Duodenal mucosa (tissue), 2 donors: ENCODE data around the gene KCNQ4.

Experiments used
- H3K27ac ChIP-seq: one replicate; pipeline ENCODE4 v1.7.0; 2013; ENCODE audit warnings: low read depth, low read length
- H3K27me3 ChIP-seq, 2 donors: one replicate each; pipeline ENCODE4 v1.7.0; 2013; ENCODE audit warnings: low read length in 2 of 2, control low read depth in 1 of 2; ENCODE audit not compliant: insufficient read depth in 2 of 2, control insufficient read depth in 1 of 2
- H3K36me3 ChIP-seq, 2 donors: one replicate each; pipeline ENCODE4 v1.7.0; 2013; ENCODE audit warnings: low read length in 2 of 2, control low read depth in 1 of 2; ENCODE audit not compliant: insufficient read depth in 2 of 2, control insufficient read depth in 1 of 2
- H3K4me1 ChIP-seq, 2 donors: one replicate each; pipeline ENCODE4 v1.7.0; 2013; ENCODE audit warnings: low read length in 2 of 2, control low read depth in 1 of 2; ENCODE audit not compliant: insufficient read depth in 2 of 2, control insufficient read depth in 1 of 2
- H3K4me3 ChIP-seq, 2 donors: one replicate each; pipeline ENCODE4 v1.7.0; 2013; ENCODE audit warnings: low read length in 2 of 2, low read depth in 1 of 2
- H3K9ac ChIP-seq, 2 donors: one replicate each; pipeline ENCODE4 v1.7.0; 2013; ENCODE audit warnings: low read length in 2 of 2, low read depth in 1 of 2
- H3K9me3 ChIP-seq, 2 donors: one replicate each; pipeline ENCODE4 v1.7.0; 2013; ENCODE audit warnings: low read length in 2 of 2, control low read depth in 1 of 2; ENCODE audit not compliant: control insufficient read depth in 1 of 2

Gene KCNQ4

DNA sequence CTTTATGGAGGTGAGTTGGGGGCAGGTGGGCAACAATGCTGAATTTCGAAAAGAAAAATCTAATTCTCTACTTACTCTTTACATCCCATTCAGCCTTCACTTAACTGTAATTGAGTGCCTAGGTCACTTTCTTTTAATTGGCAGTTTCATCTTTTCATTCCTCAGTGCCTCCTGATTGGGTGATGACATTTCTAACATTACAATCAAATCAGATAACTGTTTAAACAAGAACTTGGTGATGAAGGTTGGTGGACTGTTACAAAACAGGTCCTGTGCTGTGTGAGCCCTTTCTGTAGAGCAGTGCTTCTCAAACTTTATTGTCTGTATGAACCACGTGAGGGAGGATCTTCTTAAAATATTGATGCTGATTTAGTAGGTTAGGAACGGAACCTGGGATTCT, 40.1 kb upstream of the KCNQ4 start:
- no peak overlapping the region for H3K9ac ChIP-seq
- no peaks in the 10 kb centered on the region for H3K9me3 ChIP-seq
- H3K27ac ChIP-seq, result no peak overlapping the region
- peaks cover 17 to 64% of the 10 kb centered on the region in 2 donors for H3K36me3 ChIP-seq
- no peak overlapping the region for H3K4me3 ChIP-seq
- H3K27me3 ChIP-seq, result no peaks in the 10 kb centered on the region
- H3K4me1 ChIP-seq, result peaks cover 0 to 4% of the 10 kb centered on the region in 2 donors

DNA sequence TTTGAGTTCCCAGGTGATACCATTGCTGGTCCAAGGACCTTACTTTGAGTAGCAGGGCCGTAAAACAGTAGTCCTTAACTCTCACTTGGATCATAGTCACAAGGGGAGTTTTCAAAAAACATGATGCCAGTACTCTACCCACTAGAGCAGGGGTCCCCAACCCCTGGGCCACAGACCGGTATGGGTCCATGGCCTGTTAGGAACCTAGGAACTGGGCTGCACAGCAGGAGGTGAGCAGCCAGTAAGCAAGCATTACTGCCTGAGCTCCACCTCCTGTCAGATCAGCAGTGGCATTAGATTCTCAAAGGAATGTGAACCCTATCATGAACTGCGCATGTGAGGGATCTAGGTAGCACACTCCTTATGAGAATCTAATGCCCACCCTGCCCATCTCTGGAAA, 39.7 kb upstream of the KCNQ4 start:
- Histone ChIP-seq H3K9ac (no peak overlapping the region), H3K4me1 (peaks cover 0 to 4% of the 10 kb centered on the region in 2 donors), H3K27ac (no peak overlapping the region), H3K4me3 (no peak overlapping the region), H3K9me3 (no peaks in the 10 kb centered on the region), H3K27me3 (no peaks in the 10 kb centered on the region), H3K36me3 (peaks cover 18 to 66% of the 10 kb centered on the region in 2 donors)

DNA sequence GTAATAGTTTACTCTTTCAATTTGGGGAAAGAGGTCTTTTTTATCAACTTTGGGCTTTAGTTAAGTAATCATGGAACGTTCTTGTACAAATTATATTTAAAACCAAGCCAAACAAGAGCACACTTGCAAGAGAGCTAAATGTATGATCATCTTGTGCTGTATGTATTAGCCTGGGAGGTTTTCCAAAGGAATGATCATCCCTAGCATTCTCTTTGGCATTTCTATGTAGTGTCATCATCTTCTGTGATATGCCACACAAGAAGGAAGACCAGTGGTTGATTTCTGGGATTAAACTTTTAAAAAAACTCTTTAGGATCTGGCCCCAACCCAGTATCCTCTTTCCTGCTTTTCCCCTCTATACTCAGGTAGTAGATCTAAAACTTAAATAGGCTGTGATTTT, 38.4 kb upstream of the KCNQ4 start:
- Histone ChIP-seq H3K27ac (no peak overlapping the region), H3K4me1 (no peaks in the 10 kb centered on the region), H3K9me3 (no peaks in the 10 kb centered on the region), H3K4me3 (no peak overlapping the region), H3K9ac (no peak overlapping the region), H3K36me3 (peaks cover 14 to 65% of the 10 kb centered on the region in 2 donors), H3K27me3 (no peaks in the 10 kb centered on the region)

DNA sequence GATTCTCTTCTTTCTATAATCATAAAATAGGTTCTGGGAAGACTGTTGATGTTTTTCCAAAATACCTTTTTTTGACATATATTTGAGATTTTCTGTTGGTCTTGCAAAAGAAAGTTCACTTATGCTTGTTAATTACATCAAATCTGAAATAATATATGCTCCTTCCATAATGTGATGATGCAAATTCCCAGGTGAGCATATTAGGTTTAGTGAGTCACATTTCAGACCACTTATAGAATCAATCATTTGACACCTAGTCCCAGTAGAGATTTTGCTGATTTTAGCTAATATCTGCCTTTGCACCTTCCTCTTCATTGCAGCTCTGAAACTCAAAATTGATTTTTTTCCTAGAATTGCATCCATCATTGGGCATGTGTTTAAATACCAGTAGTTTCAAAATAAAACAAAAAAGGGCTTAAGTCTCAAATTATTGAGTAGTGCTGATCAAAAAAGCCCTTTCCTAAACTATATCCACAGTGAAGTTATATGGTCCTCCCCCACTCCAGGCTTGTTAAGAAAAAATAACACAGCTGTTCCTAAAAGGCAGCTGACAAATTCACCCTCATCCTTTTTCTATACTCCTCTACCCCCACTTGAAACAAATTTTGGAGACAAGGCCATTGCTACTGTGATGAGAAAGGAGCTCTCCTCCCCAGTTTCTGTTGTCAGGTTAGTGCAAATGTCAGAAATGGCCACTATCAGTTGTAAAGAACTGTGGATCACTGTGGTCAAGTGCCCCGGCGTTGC, 37.1 kb upstream of the KCNQ4 start:
- Histone ChIP-seq H3K27me3 (no peaks in the 10 kb centered on the region), H3K9ac (no peak overlapping the region), H3K9me3 (no peaks in the 10 kb centered on the region), H3K27ac (no peak overlapping the region), H3K4me3 (no peak overlapping the region), H3K36me3 (peaks cover 14 to 58% of the 10 kb centered on the region in 2 donors), H3K4me1 (no peaks in the 10 kb centered on the region)

DNA sequence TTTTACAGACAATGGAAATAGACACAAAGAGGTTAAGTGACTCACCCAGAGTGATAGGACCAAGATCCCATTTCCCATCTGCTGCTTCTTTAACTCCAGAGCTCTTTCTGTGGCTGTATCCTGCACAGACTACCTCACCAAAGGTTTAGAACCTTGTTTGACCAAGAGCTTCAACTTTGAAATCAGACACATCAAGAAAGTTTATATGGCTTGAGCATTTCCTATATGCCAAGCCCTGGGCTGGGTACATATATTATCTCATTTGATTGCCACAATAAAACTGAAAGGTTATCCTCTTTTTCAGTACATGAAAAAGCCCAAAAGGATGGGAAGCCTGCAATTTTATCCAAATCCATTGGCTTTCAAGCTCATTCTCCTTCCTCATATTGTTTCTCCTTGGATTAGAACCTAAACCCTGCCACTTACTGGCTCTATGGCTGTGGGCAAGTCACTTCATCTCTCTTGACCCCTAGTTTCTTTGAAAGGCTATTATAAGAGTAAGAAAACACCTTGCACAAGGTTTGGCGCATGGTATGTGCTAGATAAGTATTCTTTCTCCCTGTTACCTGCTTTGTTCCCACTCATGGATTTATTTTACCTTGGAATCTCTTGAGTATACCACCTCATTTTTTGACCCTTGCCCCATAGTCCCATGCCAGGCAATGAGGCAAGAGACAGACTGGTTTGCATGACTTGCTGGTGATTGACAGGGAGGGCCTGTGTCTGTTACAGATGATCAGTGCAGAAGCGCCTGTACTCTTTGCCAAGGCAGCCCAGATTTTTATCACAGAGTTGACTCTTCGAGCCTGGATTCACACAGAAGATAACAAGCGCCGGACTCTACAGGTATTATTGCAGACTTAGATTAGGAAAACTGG, 34.5 kb upstream of the KCNQ4 start:
- Histone ChIP-seq H3K4me3 (no peak overlapping the region), H3K9me3 (no peaks in the 10 kb centered on the region), H3K27ac (no peak overlapping the region), H3K4me1 (no peaks in the 10 kb centered on the region), H3K36me3 (peaks cover 19 to 44% of the 10 kb centered on the region in 2 donors), H3K9ac (no peak overlapping the region), H3K27me3 (no peaks in the 10 kb centered on the region)

DNA sequence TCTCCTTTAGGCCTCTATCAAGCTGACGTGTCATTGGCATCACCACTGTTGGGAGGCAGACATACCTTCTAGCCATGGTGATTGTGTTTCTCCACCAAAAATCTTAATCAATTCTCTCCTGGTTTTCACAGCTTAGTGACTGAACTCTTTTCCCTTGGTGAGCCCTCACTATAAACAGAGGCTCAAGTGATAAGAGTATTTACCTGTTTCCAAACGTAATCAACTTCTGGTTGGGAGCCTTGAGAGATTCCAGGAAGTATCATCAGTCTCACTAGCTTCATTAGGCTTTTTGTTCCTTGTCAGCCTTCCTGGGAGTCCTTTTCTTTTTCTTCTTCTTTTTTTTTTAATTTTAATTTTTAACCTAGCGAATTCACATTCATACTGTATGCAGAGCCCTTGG, 33.8 kb upstream of the KCNQ4 start:
- Histone ChIP-seq H3K4me3 (no peak overlapping the region), H3K9me3 (no peaks in the 10 kb centered on the region), H3K36me3 (peaks cover 26 to 46% of the 10 kb centered on the region in 2 donors), H3K27ac (no peak overlapping the region), H3K27me3 (no peaks in the 10 kb centered on the region), H3K9ac (no peak overlapping the region), H3K4me1 (no peaks in the 10 kb centered on the region)

DNA sequence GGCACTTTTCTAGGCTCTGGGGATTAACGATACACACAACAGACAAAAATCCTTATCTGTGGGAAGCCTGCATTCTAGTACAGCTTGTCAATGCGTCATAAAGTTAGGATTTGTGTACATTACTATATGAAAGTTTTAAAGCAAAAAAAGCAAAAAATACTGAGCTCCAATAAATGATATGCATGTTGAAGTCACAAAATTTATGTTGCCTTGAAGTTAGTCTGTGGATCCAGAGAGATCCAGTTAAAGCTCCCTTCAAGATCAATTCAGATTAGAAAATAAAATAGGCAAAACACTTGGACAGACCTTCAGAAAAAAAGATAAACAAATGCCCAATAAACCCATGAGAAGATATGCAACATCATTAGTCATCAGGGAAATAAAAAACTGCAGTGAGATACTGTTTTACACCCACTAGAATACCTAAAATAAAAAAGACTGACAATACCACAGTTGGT, 33.1 kb upstream of the KCNQ4 start:
- H3K4me1 ChIP-seq, result no peaks in the 10 kb centered on the region
- no peak overlapping the region for H3K27ac ChIP-seq
- H3K36me3 ChIP-seq, result peaks cover 33 to 52% of the 10 kb centered on the region in 2 donors
- H3K9ac ChIP-seq, result no peak overlapping the region
- H3K9me3 ChIP-seq, result no peaks in the 10 kb centered on the region
- no peaks in the 10 kb centered on the region for H3K27me3 ChIP-seq
- H3K4me3 ChIP-seq, result no peak overlapping the region

DNA sequence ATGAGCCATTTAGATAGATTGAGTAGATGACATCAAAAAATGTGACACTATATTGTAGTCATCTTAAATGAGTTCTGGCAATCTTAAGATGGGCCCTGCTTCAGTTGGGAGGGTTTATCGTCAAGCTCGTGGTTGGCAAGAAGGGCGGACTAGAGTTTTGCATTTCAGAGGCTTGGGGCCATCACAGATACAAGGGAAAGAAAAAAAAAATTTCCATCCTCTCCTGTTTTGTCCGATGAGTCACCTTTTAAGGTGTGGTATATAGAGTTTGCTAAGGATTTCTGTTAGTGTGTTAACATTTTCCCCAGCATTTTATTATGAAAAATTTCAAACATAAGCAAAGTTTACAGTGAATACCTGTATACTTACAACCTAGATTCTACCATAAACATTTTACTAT, 31.8 kb upstream of the KCNQ4 start:
- Histone ChIP-seq H3K36me3 (peaks cover 32 to 64% of the 10 kb centered on the region in 2 donors), H3K27me3 (no peaks in the 10 kb centered on the region), H3K4me3 (no peak overlapping the region), H3K9ac (no peak overlapping the region), H3K4me1 (no peaks in the 10 kb centered on the region), H3K27ac (no peak overlapping the region), H3K9me3 (no peaks in the 10 kb centered on the region)

DNA sequence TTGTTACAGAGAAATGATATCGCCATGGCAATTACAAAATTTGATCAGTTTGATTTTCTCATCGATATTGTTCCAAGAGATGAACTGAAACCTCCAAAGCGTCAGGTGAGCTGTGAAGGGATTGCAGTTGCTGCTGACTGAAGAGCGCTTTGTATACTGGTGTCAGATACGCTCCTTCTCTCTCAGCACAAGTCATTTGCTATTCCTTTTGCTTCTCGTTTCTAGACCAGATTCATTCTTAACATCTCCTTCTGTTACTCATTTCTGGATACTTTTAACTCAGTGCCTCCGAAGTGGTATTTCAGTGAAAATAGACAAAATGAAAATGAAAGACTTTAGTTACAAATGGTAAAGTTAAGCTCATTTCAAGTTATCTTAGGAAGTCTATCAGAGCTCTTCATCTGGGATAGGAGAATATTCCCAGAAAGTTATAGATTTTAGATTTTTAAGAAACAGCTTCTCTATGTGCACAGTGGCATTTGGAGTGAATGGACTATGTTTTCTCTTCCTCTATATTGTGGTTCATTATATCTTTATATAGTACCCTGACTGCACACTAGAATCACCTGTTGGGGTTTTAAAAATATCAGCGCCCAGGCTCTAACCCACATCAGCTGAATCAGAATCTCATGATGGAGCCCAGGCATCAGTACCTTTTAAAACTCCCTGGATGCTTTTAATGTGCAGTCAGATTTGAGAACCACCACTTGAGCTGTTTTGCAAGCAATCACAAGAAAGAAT, 30.3 kb upstream of the KCNQ4 start:
- Histone ChIP-seq H3K9ac (no peak overlapping the region), H3K27me3 (no peaks in the 10 kb centered on the region), H3K27ac (no peak overlapping the region), H3K9me3 (no peaks in the 10 kb centered on the region), H3K4me1 (no peaks in the 10 kb centered on the region), H3K4me3 (no peak overlapping the region), H3K36me3 (peaks cover 43 to 68% of the 10 kb centered on the region in 2 donors)

DNA sequence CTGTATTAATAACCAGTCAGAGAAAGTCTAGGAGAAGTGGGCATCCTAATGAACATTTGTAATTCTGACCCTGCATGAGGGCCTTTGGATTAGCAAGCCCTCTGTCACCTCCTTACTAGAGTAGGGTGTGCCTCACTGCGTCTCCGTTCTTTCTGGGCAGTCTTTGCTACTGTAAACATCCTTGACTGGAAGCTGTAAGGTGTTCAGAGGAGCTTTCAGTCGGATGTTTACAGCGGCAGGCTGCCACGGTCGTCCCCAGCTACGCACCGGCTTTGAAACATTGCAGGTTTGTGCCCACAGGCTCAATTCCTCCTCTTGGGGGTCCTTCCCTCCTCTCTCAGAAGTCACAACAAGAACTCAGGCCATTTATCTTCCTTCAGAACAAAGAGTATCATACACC, 29.4 kb upstream of the KCNQ4 start:
- H3K27ac ChIP-seq, result no peak overlapping the region
- peaks cover 43 to 68% of the 10 kb centered on the region in 2 donors for H3K36me3 ChIP-seq
- H3K27me3 ChIP-seq, result no peaks in the 10 kb centered on the region
- no peaks in the 10 kb centered on the region for H3K9me3 ChIP-seq
- H3K9ac ChIP-seq, result no peak overlapping the region
- H3K4me1 ChIP-seq, result no peaks in the 10 kb centered on the region
- no peak overlapping the region for H3K4me3 ChIP-seq
